IMR-90 (cell line): Measurements from ENCODE around the gene HMGXB3.
"Not testable (repeated sequence)": the region's sequence is repeated elsewhere in the genome, so short reads cannot be mapped to it uniquely, and the experiment has no call there.

Experiments
- CEBPB ChIP-seq: IDR thresholded peaks from 2 replicates; pipeline ENCODE4 v1.6.1; 2012; ENCODE audit warnings: low read depth, low read length, improper control_type of control experiment
- CHD1 ChIP-seq: IDR thresholded peaks from 2 replicates; pipeline ENCODE4 v1.6.1; 2012; ENCODE audit warnings: low read depth, low read length, improper control_type of control experiment
- FOS ChIP-seq: fragments of 150-350 bp; IDR thresholded peaks from 2 replicates; pipeline ENCODE4 v1.6.1; 2016; ENCODE audit warnings: low read depth, low read length
- MAFK ChIP-seq: IDR thresholded peaks from 2 replicates; pipeline ENCODE4 v1.6.1; 2012; ENCODE audit warnings: low read depth, low read length, improper control_type of control experiment
- NFE2L2 ChIP-seq: fragments of 150-350 bp; IDR thresholded peaks from 2 replicates; pipeline ENCODE4 v1.6.1; 2016; ENCODE audit warnings: low read depth, mild to moderate bottlenecking, low read length
- POLR2A ChIP-seq: IDR thresholded peaks from 2 replicates; pipeline ENCODE4 v1.6.1; 2012; ENCODE audit warnings: mild to moderate bottlenecking, low read depth, low read length
- RAD21 ChIP-seq: IDR thresholded peaks from 2 replicates; pipeline ENCODE4 v1.6.1; 2012; ENCODE audit warnings: low read length, improper control_type of control experiment
- RCOR1 ChIP-seq: IDR thresholded peaks from 2 replicates; pipeline ENCODE4 v1.6.1; 2012; ENCODE audit warnings: mild to moderate bottlenecking, low read length, improper control_type of control experiment; ENCODE audit not compliant: insufficient replicate concordance
- SMC3 ChIP-seq: fragments of 150-350 bp; IDR thresholded peaks from 2 replicates; pipeline ENCODE4 v1.6.1; 2016; ENCODE audit warnings: low read depth, mild to moderate bottlenecking, antibody characterized with exemption, low read length, moderate library complexity
- TF ChIP-seq, protein P1 (sequence below): conservative IDR thresholded peaks from 2 replicates; pipeline ENCODE4 v1.5.1; 2012; ENCODE audit warnings: mild to moderate bottlenecking, low read depth, low read length, improper control_type of control experiment
- TF ChIP-seq, protein P2 (sequence below): fragments of 150-350 bp; IDR thresholded peaks from 2 replicates; pipeline ENCODE4 v1.6.1; 2017; ENCODE audit warnings: mild to moderate bottlenecking, antibody characterized with exemption, low read length, low read depth
- TF ChIP-seq, protein P3 (sequence below): fragments of 150-350 bp; IDR thresholded peaks from 2 replicates; pipeline ENCODE4 v1.6.1; 2016; ENCODE audit warnings: low read depth, mild to moderate bottlenecking, low read length, moderate library complexity, borderline replicate concordance

DNA sequence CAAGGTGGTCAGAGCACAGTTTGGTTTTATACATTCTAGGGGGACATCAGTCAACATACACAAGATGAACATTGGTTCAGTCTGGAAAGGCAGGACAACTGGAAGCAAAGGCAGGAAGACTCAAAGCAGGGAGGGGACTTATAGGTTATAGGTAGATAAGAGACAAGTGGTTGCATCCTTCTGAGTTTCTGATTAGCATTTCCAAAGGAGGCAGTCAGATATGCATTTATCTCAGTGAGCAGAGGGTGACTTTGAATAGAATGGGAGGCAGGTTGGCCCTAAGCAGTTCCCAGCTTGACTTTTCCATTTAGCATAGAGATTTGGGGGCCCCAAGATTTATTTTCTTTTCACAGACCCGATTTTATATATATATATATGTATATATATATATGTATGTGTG lies 27.5 kb downstream of the HMGXB3 start:
- TF ChIP-seq, protein P1, sequence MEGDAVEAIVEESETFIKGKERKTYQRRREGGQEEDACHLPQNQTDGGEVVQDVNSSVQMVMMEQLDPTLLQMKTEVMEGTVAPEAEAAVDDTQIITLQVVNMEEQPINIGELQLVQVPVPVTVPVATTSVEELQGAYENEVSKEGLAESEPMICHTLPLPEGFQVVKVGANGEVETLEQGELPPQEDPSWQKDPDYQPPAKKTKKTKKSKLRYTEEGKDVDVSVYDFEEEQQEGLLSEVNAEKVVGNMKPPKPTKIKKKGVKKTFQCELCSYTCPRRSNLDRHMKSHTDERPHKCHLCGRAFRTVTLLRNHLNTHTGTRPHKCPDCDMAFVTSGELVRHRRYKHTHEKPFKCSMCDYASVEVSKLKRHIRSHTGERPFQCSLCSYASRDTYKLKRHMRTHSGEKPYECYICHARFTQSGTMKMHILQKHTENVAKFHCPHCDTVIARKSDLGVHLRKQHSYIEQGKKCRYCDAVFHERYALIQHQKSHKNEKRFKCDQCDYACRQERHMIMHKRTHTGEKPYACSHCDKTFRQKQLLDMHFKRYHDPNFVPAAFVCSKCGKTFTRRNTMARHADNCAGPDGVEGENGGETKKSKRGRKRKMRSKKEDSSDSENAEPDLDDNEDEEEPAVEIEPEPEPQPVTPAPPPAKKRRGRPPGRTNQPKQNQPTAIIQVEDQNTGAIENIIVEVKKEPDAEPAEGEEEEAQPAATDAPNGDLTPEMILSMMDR = not testable (repeated sequence)
- not testable (repeated sequence) for TF ChIP-seq POLR2A, CEBPB, CHD1, SMC3, RCOR1, RAD21, FOS, MAFK, NFE2L2
- TF ChIP-seq, protein P2, sequence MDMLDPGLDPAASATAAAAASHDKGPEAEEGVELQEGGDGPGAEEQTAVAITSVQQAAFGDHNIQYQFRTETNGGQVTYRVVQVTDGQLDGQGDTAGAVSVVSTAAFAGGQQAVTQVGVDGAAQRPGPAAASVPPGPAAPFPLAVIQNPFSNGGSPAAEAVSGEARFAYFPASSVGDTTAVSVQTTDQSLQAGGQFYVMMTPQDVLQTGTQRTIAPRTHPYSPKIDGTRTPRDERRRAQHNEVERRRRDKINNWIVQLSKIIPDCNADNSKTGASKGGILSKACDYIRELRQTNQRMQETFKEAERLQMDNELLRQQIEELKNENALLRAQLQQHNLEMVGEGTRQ = not testable (repeated sequence)
- TF ChIP-seq, protein P3, sequence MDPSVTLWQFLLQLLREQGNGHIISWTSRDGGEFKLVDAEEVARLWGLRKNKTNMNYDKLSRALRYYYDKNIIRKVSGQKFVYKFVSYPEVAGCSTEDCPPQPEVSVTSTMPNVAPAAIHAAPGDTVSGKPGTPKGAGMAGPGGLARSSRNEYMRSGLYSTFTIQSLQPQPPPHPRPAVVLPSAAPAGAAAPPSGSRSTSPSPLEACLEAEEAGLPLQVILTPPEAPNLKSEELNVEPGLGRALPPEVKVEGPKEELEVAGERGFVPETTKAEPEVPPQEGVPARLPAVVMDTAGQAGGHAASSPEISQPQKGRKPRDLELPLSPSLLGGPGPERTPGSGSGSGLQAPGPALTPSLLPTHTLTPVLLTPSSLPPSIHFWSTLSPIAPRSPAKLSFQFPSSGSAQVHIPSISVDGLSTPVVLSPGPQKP = not testable (repeated sequence)
